DMS53 treated with DMSO at 0.1 percent for 48 hours (cell line): ENCODE results near the gene PDGFA.

Experiments
- DNase-seq: peaks from one replicate; lab custom pipeline; 2025; ENCODE audit not compliant: unreplicated experiment; lab: John Stamatoyannopoulos, UW

The PDGFA gene

DNA sequence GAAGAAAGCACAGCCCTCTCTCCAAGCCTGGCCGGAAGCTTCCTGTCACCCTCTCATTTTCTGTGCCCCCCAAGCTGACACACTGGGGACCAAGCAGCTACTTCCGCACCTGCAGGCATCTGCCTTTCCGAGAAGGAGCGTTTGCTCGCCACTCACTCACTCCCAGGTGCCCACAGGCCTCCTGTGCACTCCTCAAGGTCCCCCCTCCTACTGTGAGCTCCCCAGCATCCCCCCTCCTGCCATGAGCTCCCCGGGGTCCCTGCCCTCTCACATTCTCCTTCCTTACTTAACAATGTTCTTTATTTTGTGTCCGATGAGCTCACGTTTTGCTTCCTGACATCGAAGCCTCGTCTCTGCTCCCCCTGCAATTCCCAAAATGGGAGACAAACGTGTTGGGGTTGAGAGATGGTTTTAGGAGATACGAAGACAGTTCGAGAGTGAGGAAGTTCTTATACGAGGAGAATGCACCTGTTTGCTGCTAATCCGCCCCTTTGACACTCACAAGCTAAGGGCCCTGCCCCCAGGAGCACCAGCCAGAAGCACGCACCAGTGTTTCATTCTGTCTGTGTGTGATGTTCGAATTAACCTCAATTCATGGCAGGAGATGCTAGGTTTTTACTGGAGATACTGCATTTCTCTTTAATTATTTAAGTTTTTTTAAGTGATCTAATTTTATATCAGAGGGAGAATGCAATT is 70.2 kb downstream of the PDGFA start:
- no peak for DNase-seq

DNA sequence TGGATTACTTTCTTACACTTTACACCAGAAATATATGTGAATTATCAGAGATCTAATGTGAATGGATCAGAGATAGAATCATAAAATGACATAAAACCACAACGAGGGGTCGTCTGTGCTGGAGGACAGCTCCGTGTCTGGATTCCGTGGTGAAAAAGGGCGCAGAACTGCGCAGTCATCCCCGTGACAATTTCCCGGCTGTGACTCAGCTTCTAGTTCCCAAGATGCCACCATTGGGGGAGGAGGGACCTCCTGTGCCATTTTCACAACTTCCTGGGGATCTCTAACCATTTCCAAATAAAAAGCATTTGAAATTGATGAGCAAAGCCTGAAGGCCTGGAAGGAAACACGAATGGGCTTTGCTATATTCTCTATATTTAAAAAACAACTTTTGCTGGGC is 72.1 kb downstream of the PDGFA start:
- DNase-seq: no peak
